Measurements from ENCODE around the gene ACTL6B. TPM values are rescaled to one million over a fixed set of nuclear protein-coding genes. Genes with fewer than 3 reads are reported as not detected.

The ACTL6B gene
- total RNA-seq, 6 experiments from 2014 or later, result not detected

DNA sequence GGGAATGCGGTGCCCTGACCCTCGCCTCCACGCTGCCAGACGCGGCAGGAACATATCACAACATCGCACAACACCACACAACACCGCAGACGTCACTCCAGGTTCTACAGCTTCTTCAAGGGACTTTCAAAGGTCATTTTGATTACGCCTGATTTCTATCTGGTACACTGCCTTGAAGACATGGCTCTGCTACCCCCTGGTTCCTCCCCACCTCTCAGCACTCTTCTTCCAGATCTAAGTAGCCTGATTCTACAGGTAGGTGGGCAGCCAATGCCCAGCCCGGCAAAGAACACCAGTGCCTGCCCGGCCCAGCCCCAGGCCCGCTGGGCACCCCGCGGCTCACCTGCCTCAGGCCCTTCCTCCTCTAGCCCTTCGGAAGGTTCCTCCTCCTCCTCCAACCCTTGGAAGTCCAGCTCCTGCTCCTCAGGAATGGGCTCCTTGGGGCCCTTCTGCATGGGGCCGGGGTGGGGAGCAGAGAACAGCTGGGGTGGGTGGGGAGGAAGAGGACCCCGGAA lies 29.4 kb upstream of the ACTL6B start:
- Mint-ChIP-seq H3K9me3 (no peaks in the 10 kb centered on the region), H3K27me3 (ENCODE audit: insufficient read depth) (peaks cover 3% of the 10 kb centered on the region), H3K4me1 (ENCODE audit: low read depth) (peaks cover 24% of the 10 kb centered on the region), H3K4me3 (no peak overlapping the region), H3K27ac (peak overlapping the region; percentile 23; the same call in 1 of the 2 replicates), H3K36me3 (ENCODE audit: low read depth) (peaks cover 9% of the 10 kb centered on the region; the same call in 1 of the 2 replicates)
- no peak for DNase-seq
- TF ChIP-seq, protein P1, sequence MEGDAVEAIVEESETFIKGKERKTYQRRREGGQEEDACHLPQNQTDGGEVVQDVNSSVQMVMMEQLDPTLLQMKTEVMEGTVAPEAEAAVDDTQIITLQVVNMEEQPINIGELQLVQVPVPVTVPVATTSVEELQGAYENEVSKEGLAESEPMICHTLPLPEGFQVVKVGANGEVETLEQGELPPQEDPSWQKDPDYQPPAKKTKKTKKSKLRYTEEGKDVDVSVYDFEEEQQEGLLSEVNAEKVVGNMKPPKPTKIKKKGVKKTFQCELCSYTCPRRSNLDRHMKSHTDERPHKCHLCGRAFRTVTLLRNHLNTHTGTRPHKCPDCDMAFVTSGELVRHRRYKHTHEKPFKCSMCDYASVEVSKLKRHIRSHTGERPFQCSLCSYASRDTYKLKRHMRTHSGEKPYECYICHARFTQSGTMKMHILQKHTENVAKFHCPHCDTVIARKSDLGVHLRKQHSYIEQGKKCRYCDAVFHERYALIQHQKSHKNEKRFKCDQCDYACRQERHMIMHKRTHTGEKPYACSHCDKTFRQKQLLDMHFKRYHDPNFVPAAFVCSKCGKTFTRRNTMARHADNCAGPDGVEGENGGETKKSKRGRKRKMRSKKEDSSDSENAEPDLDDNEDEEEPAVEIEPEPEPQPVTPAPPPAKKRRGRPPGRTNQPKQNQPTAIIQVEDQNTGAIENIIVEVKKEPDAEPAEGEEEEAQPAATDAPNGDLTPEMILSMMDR (IDR thresholded peaks at IDR 0.05), result no peak

DNA sequence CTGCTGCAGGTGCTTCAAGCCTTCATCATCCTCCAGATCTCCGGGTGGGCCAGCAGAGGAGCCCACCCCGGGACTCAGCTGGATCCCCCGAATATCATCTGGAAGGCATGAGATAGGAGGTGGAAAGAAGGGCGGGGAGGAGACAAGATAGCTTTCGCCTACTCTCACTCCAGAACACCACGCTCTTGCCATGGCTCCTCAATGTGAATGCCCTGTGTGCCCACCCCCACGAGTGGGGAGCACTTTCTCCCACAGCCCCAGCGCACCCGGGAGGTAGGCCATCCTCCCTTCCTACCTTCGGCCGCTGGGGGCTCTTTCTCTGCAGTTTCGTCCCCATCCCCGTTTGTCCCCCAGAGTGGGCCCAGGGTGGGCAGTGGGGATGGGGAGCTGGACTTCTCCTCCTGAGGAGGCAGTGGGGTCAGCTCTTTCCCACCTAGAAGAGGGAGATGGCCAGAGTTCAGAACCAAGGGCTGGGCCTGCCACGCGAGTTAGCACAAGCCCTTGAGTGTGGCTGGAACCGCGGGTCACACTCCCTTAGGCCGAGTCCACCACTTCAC lies 28.9 kb upstream of the ACTL6B start:
- H3K4me1 Mint-ChIP-seq (ENCODE audit: low read depth), result peaks cover 27% of the 10 kb centered on the region
- H3K36me3 Mint-ChIP-seq (ENCODE audit: low read depth), result peaks cover 9% of the 10 kb centered on the region; the same call in 1 of the 2 replicates
- no peak for DNase-seq
- H3K4me3 Mint-ChIP-seq, result no peak overlapping the region
- peaks cover 3% of the 10 kb centered on the region for H3K27me3 Mint-ChIP-seq (ENCODE audit: insufficient read depth)
- TF ChIP-seq, protein P1 (IDR thresholded peaks at IDR 0.05), result no peak
- no peak overlapping the region for H3K27ac Mint-ChIP-seq
- no peaks in the 10 kb centered on the region for H3K9me3 Mint-ChIP-seq

DNA sequence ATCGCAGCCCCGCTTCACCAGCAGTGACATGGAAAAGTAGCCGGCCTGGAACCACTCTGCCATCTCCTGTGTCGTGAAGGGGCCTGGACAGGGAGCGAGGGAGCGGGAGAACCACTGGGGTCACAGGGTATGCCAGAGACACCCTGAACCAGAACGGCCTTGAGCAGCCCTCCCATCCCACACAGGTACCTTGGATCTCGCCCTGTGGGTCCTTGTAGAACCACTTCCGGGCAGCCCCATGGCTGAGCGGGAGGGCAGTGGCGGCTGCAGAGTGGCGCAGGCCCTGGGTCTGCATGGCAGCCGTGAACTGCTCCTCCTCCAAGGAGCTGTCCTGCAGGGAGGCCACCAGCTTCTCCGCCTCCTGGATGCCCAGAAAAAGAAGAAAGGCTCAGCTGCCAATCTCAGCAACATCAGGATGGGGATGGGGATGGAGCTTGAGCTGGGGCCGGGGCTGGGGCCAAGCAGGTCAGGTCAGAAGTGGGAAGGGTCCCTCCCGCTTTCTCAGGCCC lies 28.3 kb upstream of the ACTL6B start:
- peaks cover 9% of the 10 kb centered on the region; the same call in 1 of the 2 replicates for H3K36me3 Mint-ChIP-seq (ENCODE audit: low read depth)
- no peak overlapping the region for H3K27ac Mint-ChIP-seq
- no peak for DNase-seq
- H3K9me3 Mint-ChIP-seq, result no peaks in the 10 kb centered on the region
- H3K4me1 Mint-ChIP-seq (ENCODE audit: low read depth), result peaks cover 31% of the 10 kb centered on the region
- H3K4me3 Mint-ChIP-seq, result no peak overlapping the region
- peaks cover 3% of the 10 kb centered on the region for H3K27me3 Mint-ChIP-seq (ENCODE audit: insufficient read depth)
- TF ChIP-seq, protein P1 (IDR thresholded peaks at IDR 0.05), result no peak

- DNase-seq, result no peak
- H3K27ac Mint-ChIP-seq, result no peak overlapping the region
- no peaks in the 10 kb centered on the region for H3K9me3 Mint-ChIP-seq
- H3K27me3 Mint-ChIP-seq (ENCODE audit: insufficient read depth), result peaks cover 3% of the 10 kb centered on the region
- H3K4me1 Mint-ChIP-seq (ENCODE audit: low read depth), result peaks cover 35% of the 10 kb centered on the region
- H3K36me3 Mint-ChIP-seq (ENCODE audit: low read depth), result peaks cover 9% of the 10 kb centered on the region; the same call in 1 of the 2 replicates
- H3K4me3 Mint-ChIP-seq, result no peak overlapping the region
- TF ChIP-seq, protein P1 (IDR thresholded peaks at IDR 0.05), result no peak
These were observed 27.6 kb upstream of the ACTL6B start for GRCh38 chr7:100683659-100684533.

DNA sequence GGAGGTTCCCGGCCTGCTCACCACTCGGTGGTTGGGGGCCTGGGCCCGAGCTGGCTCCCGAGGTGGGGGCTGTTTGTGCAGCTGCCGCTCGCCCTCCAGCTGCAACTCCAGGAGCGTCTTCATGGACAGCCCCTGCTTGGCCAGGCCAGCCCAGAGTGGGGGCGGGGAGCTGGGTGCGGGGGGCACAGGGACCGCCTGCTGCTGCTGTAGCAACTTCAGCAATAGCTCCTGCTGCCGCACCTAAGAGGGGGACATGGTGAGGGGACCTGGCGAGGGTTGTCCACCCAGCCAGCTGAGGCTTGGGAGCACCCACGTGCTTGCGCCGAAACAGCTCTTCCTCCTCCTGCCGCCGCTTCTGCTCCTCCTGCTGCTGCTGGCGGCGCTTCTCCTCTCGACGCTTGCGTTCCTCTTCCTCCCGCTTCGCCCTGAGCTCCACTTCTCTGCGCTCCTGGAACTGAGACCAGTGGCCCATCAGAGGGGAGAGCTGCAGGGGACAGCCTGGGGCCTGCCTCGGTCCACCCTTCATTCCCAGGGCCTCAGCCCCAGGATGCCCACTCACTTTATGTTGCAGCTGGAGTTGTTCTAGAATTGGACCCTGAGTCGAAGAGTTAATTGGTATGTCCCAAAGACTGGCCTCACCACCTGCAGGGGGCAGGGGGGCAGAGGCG lies 26.9 kb upstream of the ACTL6B start:
- TF ChIP-seq, protein P1 (IDR thresholded peaks at IDR 0.05), result no peak
- H3K27me3 Mint-ChIP-seq (ENCODE audit: insufficient read depth), result peaks cover 4% of the 10 kb centered on the region
- H3K4me3 Mint-ChIP-seq, result no peak overlapping the region
- no peak for DNase-seq
- H3K36me3 Mint-ChIP-seq (ENCODE audit: low read depth), result peaks cover 13% of the 10 kb centered on the region; the same call in 1 of the 2 replicates
- no peaks in the 10 kb centered on the region for H3K9me3 Mint-ChIP-seq
- no peak overlapping the region for H3K27ac Mint-ChIP-seq
- H3K4me1 Mint-ChIP-seq (ENCODE audit: low read depth), result peaks cover 29% of the 10 kb centered on the region

All from HFFc6 (cell line).